ENCODE results near the gene LUZP2.

LUZP2 gene

DNA sequence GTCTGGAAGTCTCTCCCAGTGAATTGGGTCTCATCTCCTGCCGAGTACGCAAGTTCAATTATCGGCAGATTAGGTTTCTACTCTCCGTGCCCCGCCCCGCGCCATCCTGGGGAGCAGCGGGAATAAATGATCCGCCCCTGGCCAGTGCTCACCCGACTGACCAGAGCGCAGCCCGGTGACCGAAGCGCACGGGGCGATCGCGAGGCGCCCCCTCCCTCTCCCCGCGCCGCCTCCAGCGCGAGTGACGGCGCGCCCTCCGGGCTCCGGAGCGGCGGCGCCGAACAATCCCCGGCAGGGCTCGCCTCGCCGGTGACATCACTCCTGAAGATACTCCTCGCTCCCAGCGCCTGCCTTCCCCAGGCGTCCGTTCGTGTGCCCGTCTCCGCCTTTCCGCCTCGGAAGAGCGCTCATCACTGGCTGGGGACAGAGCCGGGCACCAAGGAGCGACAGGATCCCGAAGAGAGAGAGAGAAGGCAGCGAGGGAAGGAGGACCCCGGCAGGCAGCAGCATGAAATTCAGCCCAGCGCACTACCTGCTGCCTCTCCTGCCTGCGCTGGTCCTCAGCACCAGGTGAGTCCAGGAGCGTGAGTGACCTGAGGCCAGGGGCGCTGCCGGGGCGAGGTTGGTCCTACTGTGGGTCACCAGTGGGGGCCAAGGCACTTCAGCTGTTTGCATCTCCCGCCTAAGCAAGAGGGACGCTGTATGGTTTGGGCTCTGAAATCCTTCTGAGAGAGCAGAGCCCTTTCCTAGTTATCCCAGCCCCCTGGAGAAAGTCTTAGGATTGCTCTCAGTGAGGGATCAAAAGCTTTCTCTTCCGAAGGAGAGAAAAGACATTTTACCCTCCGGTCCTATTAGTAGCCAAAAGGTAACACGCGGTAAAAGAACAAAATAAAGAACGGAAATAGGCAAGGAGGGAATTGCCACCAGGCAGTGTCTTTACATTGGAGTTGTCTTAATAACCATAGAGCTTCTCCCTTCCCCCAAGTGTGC, at the start of gene LUZP2:
LUZP2 (plus strand) TSS at position 318 of the 990 bp plus-strand sequence.
- DNase-seq: peak; percentile 40

DNA sequence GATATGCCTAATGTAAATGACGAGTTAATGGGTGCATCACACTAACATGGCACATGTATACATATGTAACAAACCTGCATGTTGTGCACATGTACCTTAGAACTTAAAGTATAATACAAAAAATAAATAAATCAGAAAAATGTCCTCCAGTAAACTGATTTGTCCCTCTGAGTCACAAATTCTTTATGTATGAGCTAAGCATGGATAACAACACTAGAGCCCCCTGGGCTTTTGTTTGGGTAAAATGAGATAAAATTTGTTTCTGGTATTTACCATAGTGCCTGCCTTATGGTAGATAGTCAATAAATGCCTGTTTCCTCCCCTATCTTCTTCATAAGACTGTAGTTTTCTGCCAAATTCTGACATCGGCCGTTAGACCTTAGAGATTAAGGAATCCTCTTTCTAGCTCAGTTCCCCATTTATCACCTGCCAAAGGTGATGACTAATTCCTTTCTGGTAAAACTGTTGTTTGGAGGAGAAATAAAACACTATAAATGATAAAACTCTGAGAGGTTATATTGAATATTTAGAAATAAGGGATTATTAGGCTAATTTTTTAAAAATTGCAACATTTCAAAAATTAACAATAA, 43.6 kb upstream of the LUZP2 start:
- DNase-seq: no peak

DNA sequence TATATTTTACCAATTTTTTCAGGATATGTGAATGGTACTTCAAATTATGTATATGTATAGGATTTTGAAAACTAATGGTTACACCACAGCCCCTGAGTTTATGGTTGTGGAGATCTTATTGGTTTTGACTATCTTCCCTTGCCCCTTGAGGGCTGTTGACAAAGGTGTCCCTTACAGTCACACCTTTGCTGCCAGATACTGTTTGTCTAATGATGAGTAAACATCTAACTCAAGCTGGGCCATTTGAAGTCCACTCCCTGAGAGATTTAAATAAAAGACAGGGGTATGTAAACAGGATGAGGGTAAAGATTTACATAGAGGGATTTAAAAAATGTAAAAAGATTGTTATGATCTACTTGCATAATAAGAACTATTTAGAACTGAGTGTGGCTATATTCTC, 38.9 kb upstream of the LUZP2 start:
- DNase-seq: no peak

DNA sequence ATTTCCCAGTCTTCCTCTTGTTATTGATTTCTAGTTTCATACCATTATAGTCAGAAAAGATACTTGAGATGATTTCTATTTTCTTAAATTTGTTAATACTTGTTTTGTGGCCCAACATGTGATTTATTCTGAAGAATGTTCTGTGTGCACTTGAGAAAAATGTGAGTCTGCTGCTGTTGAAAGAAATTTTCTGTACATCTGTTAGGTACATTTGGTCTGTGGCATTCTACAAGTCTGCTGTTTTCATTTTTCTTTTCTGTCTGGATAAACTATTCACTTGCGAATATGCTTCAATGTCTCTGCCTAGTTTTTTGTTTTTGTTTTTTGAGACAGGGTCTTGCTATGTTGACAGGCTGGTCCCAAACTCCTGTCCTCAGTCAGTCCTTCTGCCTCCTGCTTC, 26.4 kb upstream of the LUZP2 start:
- no peak for DNase-seq

DNA sequence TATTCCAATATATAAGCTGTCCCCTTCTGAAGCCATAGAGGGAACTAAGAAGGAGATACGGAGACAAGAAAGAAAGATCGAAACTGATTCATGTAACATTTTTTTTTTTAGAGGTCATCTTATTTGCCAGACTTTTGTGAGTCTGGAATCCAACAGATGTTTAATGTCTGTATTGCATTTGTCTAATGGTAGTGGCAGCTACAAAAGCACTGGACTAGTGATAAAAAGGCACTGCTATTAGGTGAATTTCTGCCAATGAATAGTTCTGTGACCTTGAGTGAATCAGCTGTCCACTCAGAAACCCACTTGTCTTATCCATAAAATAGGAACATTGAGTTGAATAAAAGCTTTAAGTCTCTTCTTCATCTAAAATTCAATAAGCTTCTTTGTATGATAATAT, 25.8 kb upstream of the LUZP2 start:
- no peak for DNase-seq

DNA sequence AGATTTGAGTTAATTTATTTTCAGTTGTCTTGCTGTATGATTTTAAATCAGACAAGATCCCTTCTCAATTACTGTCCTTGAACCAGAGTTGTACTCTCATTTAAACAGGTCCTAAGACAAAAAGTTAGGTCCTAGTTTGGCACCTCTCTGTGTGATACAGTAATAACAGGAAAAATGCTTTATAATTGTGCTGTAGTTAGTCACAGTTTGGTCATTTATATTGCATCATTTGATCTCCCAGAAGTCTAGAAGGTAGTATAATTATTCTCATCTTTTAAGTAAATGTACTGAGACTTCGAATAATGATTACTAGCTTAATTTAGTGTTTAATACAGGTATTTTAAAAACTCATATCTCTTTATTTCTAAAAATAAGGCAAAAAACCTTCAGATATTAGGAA, 18.1 kb upstream of the LUZP2 start:
- no peak for DNase-seq

DNA sequence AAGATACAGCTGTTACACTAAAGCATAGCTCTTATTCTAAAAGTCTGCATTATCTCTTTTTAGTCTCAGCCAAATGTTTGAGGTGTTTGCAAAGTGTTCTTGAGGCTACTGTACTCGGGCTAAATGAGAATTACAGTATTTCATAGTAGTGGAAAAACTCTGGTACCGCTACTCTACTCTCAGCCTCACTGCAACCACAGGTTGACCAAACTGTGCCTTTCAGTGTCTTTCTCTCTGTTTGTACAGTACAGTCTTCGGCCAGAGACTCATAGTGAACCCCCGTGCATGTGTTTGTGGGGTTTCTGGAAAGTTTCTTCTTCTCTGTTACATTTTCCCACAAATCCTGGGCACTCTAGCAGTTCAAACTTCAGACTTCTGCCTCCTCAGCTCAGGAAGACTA, 7.4 kb upstream of the LUZP2 start:
- DNase-seq: no peak

DNA sequence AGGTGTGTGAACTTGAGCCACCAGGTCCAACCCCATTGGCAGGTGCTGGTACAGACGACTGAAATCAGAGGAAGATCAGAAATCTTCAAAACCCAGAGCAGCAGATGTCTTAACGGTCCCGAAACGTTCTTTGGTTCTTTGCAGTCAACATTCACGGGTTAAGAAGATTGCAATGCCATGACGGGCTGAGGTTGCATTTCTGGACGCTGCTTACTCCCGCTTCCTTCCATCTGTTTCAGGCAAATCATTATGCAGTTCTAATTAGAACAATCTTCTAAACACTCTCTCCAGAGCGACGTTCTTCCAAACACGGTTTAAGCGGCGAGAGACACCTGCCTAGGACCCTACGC, 492 bp upstream of the LUZP2 start:
- no peak for DNase-seq

DNA sequence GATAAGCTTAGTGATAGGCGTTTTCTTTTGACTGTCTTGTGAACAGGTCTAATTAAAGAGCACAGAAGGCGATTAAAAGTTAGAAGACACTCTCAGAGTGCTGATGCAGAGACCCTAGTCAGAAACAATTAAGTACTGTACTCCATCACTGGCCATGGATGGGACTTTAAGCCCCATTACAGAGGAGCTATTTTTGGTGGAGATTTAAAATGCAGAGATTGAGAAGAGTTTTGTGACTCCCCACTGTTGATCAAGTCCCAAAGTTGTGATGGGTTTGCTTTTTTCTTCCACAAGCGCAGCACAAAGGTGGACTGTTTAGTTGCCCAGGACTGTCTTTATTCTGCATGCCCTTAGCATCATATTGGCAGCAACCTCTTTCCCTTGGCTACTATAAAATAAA, 978 bp downstream of the LUZP2 start:
- no peak for DNase-seq

DNA sequence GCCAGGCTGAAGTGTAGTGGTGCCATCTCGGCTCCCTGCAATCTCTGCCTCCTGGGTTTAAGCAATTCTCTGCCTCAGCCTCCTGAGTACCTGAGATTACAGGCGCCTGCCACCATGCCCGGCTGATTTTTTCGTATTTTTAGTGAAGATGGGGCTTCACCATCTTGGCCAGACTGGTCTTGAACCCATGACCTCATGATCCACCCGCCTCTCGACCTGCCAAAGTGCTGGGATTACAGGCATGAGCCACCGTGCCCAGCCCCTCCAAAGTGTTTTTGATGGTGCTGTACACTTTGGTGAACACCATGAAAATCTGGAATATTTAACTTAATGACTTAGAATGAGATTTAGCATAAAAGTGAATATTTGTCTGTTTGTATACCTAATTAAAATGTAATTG, 5.6 kb downstream of the LUZP2 start:
- DNase-seq: no peak

DNA sequence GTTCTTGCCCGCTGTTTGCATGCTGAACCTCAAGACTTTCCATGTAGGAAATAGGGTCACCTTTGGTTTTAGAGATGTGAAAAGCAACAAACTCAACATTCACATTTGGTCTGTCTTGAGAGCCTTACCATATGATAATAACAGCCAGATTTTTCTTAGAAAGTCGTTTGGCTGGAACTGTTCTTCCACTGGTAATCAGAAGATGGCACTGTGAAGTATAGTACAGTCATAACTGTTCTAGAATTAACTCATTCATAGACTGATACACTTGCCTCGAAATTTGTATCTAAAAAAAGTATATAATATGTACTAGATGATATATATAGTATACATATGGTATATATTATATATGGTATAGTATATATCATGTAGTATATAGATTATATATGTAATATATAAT, 12.3 kb downstream of the LUZP2 start:
- no peak for DNase-seq

DNA sequence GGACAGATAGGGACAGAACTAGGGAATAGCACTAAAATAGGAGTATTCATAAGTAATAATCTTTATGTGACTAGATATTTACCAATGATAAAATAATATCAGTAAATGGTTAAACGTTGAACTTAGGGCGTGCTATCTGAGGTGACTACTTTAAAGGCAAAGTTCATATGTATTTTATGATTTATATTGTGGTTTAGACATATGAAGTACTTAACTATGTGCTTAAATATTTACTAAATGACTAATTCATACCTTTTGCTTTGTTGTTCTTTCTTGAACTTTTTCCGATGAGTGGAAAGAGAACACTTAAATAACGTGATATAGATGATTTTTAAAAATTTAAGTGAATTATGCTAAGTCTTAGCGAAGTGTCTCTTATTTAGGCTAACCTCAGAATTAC, 14.7 kb downstream of the LUZP2 start:
- DNase-seq: no peak

DNA sequence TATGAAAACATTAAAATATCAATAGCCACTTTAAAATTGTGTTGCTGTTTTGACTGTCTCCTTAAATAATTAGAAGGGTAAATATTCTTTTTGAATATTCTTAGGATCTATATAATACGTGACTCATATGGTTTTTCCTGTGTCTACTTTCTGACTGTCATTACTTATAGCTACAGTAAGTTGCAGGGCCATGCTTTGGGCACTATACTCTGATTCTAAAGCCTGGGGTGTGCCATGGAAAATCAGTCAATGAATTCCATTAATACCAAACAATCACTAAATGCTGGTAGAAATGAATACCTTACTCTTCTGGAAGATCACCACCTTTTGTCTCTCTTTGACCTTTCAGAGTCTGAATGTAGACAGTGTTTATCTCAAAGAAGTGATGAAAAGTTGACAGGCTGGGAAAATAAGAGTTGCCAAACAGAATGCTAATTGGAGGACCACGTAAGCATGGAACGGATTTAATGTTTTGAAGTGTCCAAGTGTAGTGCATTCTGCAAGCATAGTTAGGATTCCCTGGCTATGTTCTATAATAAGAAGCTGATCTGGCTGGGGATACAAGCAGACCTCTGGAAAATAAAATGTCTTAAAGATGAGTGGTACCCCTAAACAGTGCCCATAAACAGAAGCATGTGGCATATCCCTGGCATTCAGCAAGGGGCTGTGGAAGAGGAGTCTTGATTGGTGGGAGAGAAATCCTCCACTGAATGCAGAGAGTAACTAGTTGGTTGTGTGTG, 16.8 kb downstream of the LUZP2 start:
- DNase-seq: no peak

DNA sequence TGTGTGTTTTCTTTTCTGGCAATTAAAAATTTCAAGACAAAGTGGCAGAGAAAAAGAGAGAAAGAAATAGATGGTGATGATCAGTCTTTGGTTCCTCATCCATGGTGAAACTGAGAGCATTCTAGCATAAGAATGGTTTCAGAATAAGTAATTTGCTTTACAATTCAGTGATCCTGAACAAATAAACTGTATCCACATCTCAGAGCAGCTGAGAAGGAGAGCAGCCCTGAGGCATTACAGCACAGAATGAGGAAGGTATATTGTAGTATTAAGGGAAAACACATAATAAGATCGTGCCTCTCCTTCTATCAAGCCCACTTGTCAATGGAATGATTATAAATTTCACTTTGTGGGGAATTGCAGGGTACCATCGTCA, 17.4 kb downstream of the LUZP2 start:
- no peak for DNase-seq

DNA sequence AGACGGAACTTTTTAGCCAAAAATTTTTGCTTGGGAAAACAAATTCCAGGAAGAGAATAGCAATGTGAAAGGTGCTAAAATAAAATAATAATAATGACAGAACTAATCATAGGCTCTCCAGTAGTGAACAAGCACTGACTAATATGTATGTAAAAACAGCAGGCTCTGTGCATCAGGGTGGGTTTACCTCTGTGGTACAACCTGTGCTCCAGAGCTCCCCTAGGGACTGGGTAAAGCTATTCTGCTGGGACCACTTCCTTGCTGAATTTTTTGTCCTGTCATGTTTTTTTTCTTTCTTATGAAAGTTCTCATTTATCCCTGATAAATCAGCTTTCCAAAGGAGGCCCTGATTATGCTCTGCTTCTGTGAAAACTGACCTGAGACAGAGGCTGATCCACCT, 18.8 kb downstream of the LUZP2 start:
- no peak for DNase-seq

DNA sequence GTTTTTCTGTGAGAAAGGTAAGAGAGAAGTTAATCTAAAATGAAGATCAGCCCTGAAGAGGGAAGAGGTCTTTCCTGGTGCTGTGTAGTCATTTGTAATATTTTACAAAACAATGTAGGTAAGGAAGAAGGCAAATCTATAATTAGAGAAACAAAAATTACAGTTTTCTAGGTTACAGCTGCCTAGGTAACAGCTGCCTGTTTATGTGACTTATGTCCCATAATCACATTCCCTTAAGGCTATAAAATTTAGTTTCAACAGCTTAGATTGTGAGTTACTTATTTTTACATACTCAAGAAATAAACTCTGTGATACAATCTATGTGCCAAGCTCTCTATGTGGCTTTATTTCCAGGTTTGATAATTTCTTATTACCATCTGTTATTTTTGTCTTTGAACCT, 19.8 kb downstream of the LUZP2 start:
- no peak for DNase-seq

DNA sequence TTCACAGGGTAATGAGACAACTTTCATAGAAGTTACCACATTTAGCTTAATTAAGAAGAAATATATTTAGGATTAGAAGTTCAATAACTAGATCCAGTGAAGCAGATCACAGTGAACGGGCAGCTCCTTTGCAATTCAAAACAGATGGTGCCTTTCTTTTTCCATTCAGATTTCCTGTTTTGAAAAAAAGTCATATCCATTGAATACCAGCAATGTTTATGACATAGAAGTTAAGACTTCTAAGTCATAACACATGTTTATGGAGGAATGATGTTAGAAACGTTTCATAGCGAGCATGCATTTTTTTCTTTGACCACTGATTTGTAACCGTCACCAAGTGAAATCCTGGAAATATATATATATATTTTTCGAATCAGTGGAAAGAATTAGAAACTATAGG, 24.7 kb downstream of the LUZP2 start:
- DNase-seq: no peak

DNA sequence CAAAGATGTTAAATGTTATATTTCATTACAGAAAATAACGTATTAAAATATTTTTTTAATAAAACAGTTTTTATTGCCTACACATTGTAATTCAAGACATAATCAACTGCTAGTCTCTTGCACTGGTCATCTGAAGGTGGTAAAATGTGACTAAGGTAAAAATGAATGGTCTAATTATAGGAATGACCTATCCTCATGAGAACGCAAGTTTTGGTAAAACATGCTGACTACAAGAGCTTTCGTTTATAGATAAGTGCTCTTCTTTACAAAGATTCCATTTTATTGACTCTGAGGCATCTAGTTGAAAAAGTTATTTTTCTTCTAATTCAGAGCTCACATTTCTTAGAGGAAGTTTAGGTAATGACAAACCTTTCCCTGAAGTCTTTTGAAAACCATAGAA, 27.3 kb downstream of the LUZP2 start:
- no peak for DNase-seq

DNA sequence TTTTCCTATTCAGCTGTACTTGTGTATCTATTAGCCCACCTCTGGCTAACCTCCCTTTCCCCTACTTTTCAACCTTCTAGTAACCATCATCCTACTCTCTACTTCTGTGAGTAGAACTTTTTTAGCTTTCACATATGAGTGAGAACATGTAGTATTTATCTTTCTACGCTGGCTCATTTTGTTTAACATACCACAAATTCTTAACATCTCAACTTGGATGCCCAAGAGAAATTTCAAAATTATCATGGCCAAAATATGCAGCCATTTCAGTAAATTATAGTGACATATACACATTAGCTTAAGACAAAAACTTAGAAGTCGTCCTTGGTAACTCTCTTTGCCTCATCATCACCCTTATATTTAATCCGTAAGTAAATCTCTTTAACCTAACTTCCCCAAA, 34.7 kb downstream of the LUZP2 start:
- no peak for DNase-seq

DNA sequence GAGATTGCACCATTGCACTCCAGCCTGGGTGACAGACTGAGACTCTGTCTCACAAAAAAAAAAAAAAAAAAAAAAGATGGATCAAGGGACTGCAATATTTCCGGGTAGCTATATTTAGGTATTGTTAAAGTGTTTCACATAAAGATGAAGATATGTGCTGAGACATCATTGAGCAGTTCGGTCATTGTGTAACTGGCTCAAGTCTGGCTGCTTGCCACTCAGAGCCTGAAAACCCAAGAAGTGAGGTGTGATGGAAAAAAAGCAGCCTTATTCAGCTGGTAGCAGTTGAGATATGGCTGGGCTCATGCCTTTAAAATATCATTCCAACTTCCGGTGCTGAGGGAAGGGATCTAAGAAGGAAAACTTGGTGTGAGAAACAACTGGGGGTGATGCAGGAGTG, 46.9 kb downstream of the LUZP2 start:
- DNase-seq: no peak

DNA sequence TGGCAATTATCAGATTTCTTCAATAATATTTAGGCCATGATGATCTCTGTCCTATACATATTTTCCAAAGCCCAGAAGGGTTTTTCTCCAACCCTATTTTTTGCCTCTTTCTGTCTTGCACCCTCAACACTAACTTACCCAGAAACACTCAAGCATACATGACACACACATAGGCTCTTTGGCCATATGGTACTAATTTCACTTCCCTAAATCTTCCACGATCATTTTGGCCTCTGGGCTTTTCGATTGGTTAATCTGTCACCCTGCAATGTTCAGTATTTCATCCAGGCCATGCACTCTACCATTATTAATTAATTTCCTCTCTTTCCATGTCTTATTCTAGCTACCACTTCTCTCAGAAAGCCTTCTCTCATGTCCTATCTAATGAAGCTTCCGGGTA, 59.8 kb downstream of the LUZP2 start:
- DNase-seq: no peak

DNA sequence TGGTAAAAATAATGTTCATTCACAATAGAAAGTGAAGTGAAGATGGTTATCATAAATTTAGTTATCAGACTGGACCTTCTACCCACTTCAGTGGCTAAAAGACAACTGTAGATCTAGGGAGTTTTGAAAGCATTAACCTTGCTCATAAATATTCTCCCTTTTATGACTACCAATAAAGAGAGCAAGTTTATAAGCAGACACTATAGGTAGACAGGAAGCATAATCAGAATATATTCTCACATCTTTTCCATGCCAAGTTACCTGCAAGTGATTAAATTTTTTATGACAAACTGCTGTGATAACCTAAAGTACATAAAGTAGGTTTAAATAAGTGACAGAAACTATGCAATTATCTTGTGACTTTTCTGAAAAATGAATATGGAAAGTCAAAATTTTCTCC, 62.5 kb downstream of the LUZP2 start:
- DNase-seq: no peak

DNA sequence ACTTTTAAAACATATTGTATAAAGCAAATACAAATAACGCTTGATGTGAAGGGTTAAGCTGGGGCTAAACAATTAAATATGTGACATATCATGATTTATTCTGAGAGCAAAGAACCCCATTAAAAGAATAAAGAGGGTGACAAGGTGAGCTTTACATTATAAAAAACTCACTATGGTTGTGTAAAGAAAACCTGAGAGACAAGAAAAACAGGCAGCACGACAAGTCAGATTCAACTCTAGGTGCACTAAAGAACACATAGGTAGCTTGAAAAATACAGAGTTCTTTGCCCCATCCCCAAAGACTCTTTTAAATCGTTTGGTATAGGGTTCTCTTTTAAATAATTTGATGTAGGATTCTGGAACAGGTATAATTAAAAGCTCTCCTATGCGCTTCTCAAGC, 63.5 kb downstream of the LUZP2 start:
- no peak for DNase-seq

DNA sequence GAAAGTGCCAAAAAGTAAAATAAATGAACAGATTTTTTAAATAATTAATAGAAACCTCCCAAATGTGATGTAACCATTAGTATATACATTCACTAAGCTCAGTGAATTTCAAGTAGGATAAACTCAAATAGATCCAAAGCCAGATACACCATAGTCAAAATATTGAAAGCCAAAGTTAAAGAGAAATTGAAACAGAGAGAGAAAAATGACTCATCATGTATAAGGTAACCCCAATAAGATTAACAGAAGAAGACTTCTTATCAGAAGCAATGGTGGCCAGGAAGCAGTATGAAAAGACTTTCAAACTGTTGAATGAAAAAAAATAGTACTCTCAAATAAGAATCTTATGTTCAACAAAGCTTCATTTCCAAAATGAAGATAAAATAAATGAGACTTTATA, 70.5 kb downstream of the LUZP2 start:
- DNase-seq: no peak

Data from femur (tissue), 1 donor.